ENCODE measurements around the gene EHHADH. TPM values are rescaled to one million over a fixed set of nuclear protein-coding genes. Genes with fewer than 3 reads are reported as not detected.

Gene EHHADH
- total RNA-seq, 2 donors from 2014 or later = 2.0 to 3.1 TPM

DNA sequence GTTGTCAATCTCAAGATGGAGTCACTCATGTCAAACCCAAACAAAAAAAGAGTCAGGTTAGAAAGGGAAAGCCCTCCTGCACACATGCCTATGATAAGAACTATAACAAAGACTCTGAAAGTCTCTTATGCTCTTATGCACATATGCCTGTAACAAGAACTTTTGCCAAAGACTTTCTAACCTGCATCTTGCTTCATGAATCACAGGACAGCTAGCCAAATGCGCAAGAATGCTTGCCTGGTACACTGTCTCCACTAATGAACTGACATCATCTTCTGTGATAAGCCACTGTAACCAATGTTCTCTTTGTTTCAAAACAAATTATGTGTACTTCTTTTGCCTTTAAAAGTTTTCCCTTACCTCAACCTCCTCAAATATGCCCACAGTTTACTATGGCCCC lies 18.2 kb upstream of the EHHADH start:
- Histone ChIP-seq H3K9me3 (no peaks in the 10 kb centered on the region), H3K27me3 (replicated peaks; ENCODE audit: insufficient read depth) (no peaks in the 10 kb centered on the region), H3K4me1 (ENCODE audit: control insufficient read depth in 1 of 2, low read depth in 2 of 2) (no peaks in the 10 kb centered on the region), H3K36me3 (no peaks in the 10 kb centered on the region), H3K27ac (no peak overlapping the region), H3K4me3 (no peak overlapping the region)
- ATAC-seq (ENCODE audit: insufficient number of reproducible peaks, low FRiP score, low read depth) = no peak
- no peak for DNase-seq (ENCODE audit: low spot score)
- no peak for TF ChIP-seq CTCF (IDR thresholded peaks at IDR 0.05)

- H3K9me3 ChIP-seq = no peaks in the 10 kb centered on the region
- DNase-seq (ENCODE audit: low spot score) = no peak
- H3K4me1 ChIP-seq (ENCODE audit: control insufficient read depth in 1 of 2, low read depth in 2 of 2) = no peaks in the 10 kb centered on the region
- ATAC-seq (ENCODE audit: insufficient number of reproducible peaks, low FRiP score, low read depth) = no peak
- H3K27me3 ChIP-seq (replicated peaks; ENCODE audit: insufficient read depth) = no peaks in the 10 kb centered on the region
- H3K4me3 ChIP-seq = no peak overlapping the region
- TF ChIP-seq CTCF (IDR thresholded peaks at IDR 0.05) = no peak
- H3K27ac ChIP-seq = no peak overlapping the region
- no peaks in the 10 kb centered on the region for H3K36me3 ChIP-seq
Measured at GRCh38 chr3:185270956-185271332, 17.1 kb upstream of the EHHADH start.

GRCh38 chr3:185270262-185270955 lies 16.6 kb upstream of the EHHADH start:
- H3K27me3 ChIP-seq (replicated peaks; ENCODE audit: insufficient read depth) = no peaks in the 10 kb centered on the region
- no peak overlapping the region for H3K27ac ChIP-seq

DNA sequence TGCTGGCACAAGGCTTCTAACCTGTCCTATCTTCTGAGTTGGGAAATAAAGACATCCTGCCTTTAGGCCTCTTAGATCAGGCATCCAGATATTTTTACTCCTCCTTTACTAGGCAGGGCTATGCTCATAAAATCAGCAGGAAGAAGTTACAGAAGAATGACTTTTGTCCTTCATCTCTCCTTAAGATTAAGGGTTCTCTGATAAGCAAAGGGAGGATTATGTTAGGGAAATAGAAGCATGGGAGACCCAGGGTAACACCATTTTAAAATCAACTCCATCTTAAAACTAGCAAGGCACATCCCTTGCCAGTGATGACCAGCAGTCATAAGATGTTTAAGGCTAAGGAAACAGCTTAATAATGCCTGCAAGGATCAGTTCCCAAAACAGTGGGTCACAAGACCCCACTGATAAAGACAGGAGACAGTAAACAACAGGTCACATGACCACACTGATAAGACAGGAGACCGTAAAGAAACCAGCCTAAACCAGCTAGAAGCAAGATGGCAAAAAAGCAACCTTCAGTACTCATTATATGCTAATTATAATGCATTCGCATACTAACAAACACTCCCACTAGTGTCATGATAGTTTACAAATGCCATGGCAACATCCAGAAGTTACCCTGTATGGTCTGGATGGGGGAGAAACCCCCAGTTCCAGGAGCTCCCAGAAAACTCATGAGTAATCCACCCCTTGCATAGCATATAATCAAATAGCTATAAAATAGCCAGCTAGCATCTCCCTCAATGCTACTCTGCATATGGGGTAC lies 14.5 kb upstream of the EHHADH start:
- H3K27me3 ChIP-seq (replicated peaks; ENCODE audit: insufficient read depth) = no peaks in the 10 kb centered on the region
- no peaks in the 10 kb centered on the region for H3K36me3 ChIP-seq
- DNase-seq (ENCODE audit: low spot score) (no peak), ATAC-seq (ENCODE audit: insufficient number of reproducible peaks, low FRiP score, low read depth) (no peak)
- TF ChIP-seq CTCF (IDR thresholded peaks at IDR 0.05) = no peak
- no peak overlapping the region for H3K4me3 ChIP-seq
- no peak overlapping the region for H3K27ac ChIP-seq
- H3K9me3 ChIP-seq = no peaks in the 10 kb centered on the region
- no peaks in the 10 kb centered on the region for H3K4me1 ChIP-seq (ENCODE audit: control insufficient read depth in 1 of 2, low read depth in 2 of 2)

More at GRCh38 chr3:185270262-185270955, 16.6 kb upstream of the EHHADH start:
- ATAC-seq (ENCODE audit: insufficient number of reproducible peaks, low FRiP score, low read depth) (no peak), DNase-seq (ENCODE audit: low spot score) (no peak)
- Histone ChIP-seq H3K4me1 (ENCODE audit: control insufficient read depth in 1 of 2, low read depth in 2 of 2) (no peaks in the 10 kb centered on the region), H3K9me3 (no peaks in the 10 kb centered on the region), H3K4me3 (no peak overlapping the region), H3K36me3 (no peaks in the 10 kb centered on the region)
- TF ChIP-seq CTCF (IDR thresholded peaks at IDR 0.05) = no peak

DNA sequence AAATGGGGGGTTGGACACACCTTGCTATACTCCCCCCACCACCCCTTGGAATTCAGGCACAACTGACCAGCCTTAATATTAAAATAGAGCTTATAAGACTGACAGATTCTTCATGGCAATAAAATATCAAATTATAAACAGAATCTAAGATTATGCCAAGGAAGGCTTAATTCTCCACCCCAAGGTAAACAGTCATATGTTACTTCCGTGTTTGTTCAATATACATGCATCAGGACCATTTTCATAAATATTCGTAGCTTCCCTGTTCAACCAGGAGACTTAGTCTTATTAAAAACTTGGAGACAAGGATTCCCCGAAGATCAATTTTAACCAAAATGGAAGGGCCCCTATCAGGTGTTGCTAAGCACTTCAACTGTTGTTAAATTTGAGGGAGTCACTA lies 13.3 kb upstream of the EHHADH start:
- Histone ChIP-seq H3K27ac (no peak overlapping the region), H3K9me3 (no peaks in the 10 kb centered on the region), H3K36me3 (no peaks in the 10 kb centered on the region), H3K4me3 (no peak overlapping the region), H3K4me1 (ENCODE audit: control insufficient read depth in 1 of 2, low read depth in 2 of 2) (no peaks in the 10 kb centered on the region), H3K27me3 (replicated peaks; ENCODE audit: insufficient read depth) (no peaks in the 10 kb centered on the region)
- DNase-seq (ENCODE audit: low spot score) (no peak), ATAC-seq (ENCODE audit: insufficient number of reproducible peaks, low FRiP score, low read depth) (no peak)
- TF ChIP-seq CTCF (IDR thresholded peaks at IDR 0.05) = no peak
